ENCODE results near the gene FRMD4B.

DNA sequence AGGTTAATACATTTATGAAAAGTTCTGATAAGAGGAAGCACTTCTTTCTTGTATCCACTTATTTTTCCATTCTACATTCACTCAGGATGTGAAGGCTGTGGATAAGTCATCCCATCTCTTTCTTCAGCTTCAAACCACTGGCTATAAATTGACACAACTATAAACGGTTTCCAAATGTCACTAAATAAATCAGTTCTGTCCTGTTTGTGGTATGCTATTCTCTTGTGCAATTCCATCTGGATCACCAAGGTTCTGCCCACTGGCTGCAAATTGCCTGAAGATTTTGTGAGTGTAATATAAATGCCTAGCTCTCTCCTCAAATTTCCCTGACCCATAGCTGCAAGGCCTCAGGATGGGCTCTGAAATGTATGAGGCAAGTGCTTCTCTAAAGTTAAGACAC is 256.4 kb downstream of the FRMD4B start:
- TF ChIP-seq, protein P1, sequence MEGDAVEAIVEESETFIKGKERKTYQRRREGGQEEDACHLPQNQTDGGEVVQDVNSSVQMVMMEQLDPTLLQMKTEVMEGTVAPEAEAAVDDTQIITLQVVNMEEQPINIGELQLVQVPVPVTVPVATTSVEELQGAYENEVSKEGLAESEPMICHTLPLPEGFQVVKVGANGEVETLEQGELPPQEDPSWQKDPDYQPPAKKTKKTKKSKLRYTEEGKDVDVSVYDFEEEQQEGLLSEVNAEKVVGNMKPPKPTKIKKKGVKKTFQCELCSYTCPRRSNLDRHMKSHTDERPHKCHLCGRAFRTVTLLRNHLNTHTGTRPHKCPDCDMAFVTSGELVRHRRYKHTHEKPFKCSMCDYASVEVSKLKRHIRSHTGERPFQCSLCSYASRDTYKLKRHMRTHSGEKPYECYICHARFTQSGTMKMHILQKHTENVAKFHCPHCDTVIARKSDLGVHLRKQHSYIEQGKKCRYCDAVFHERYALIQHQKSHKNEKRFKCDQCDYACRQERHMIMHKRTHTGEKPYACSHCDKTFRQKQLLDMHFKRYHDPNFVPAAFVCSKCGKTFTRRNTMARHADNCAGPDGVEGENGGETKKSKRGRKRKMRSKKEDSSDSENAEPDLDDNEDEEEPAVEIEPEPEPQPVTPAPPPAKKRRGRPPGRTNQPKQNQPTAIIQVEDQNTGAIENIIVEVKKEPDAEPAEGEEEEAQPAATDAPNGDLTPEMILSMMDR (IDR thresholded peaks at IDR 0.05; ENCODE audit: borderline replicate concordance, extremely low read depth, low read length, poor library complexity, severe bottlenecking) = no peak
- TF ChIP-seq EZH2 (IDR thresholded peaks at IDR 0.05; ENCODE audit: borderline replicate concordance, low read depth, low read length, severe bottlenecking) = no peak

Data from DND-41 (cell line).